Tongue (tissue), 2 donors: ENCODE results near the gene FAAP100. TPM values are rescaled to one million over a fixed set of nuclear protein-coding genes. Genes with fewer than 3 reads are reported as not detected.
"Not testable (repeated sequence)": the region's sequence is repeated elsewhere in the genome, so short reads cannot be mapped to it uniquely, and the experiment has no call there.

ENCODE experiments used
- DNase-seq: peaks from one replicate; pipeline ENCODE4 v3.0.0-alpha.2; 2015
- total RNA-seq: library from RNA; depleted of rRNA; stranded (reverse); fragments of >200 nt; gene quantifications from one replicate; pipeline ENCODE4 v1.2.3, GENCODE V29; 2014

The FAAP100 gene, protein sequence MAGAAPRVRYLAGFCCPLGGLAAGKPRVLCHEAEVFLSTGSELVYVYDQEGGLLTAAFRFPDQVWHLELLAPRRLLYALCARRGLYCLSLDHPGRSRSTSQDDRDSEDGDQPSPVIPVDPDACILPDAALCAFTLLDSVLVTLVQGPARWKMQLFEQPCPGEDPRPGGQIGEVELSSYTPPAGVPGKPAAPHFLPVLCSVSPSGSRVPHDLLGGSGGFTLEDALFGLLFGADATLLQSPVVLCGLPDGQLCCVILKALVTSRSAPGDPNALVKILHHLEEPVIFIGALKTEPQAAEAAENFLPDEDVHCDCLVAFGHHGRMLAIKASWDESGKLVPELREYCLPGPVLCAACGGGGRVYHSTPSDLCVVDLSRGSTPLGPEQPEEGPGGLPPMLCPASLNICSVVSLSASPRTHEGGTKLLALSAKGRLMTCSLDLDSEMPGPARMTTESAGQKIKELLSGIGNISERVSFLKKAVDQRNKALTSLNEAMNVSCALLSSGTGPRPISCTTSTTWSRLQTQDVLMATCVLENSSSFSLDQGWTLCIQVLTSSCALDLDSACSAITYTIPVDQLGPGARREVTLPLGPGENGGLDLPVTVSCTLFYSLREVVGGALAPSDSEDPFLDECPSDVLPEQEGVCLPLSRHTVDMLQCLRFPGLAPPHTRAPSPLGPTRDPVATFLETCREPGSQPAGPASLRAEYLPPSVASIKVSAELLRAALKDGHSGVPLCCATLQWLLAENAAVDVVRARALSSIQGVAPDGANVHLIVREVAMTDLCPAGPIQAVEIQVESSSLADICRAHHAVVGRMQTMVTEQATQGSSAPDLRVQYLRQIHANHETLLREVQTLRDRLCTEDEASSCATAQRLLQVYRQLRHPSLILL
- total RNA-seq = 17.8 TPM

DNA sequence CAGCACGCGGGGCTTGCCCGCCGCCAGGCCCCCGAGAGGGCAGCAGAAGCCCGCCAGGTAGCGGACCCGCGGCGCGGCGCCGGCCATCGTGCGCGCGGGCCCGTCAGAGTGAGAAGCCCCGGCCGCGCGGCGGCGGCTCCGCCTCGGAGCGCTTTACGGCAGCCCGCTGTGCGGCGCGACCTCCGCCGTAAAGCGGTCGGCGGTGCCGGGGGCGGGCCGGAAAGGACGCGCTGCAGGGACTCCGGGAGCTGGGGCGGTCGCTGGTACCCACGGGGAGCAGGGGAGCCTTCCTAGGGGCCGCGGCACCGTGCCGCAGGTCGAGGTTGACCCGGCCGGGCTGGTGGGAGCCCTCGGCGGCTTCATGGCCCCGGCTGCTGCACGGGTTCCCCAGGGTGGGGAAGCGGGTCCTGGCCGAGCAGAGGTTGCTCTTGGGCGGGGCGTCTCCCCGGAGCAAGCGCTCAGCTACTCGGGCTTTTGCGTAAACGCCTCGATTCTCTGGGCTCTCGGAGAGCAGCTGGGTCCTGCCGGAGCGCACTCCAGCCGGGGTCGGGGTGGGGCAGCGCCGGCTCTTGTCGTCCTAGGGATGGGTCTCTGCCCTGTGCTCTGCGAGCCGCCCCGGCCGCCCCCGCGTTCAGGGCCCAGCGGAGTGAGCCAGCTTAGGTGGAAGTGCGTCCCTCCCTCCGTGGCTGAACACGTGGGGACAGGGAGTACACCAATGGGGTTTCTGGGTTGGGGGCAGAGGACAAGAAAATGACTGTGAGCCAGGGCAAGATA lies at the start of gene FAAP100:
Gene FAAP100, minus strand, starts transcription at position 110 of the 774 bp plus-strand sequence. Its CDS starts 23 bp downstream, at position 87.
- DNase-seq = peak; percentile 89

DNA sequence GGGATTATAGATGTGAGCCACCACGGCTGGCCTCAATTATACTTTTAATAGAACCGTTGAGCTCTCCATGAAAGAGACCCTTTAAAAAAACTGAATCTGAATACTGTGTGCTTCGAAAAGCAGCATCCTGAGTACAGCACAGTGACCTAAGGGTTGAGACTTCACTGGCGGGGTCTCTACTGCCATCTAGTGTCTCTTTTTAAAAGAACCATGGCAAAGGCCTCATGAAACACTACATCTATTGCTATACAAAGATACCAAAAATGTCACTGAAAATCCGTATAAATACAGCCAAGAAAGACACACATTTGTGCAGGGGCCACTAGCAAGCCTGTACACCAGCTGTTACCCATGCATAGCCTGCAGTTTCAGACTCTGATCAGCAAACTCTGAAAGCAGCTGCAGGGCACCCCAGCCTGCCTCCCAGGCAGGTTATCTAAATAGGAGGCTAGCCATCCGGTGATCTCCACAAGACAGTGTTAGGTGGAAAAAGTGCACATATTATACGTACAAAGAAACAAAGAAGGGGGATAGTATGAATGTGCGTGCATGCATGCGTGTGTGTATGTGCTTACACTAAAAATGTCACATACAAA lies 49.5 kb upstream of the FAAP100 start:
- peak; percentile 89 for DNase-seq

DNA sequence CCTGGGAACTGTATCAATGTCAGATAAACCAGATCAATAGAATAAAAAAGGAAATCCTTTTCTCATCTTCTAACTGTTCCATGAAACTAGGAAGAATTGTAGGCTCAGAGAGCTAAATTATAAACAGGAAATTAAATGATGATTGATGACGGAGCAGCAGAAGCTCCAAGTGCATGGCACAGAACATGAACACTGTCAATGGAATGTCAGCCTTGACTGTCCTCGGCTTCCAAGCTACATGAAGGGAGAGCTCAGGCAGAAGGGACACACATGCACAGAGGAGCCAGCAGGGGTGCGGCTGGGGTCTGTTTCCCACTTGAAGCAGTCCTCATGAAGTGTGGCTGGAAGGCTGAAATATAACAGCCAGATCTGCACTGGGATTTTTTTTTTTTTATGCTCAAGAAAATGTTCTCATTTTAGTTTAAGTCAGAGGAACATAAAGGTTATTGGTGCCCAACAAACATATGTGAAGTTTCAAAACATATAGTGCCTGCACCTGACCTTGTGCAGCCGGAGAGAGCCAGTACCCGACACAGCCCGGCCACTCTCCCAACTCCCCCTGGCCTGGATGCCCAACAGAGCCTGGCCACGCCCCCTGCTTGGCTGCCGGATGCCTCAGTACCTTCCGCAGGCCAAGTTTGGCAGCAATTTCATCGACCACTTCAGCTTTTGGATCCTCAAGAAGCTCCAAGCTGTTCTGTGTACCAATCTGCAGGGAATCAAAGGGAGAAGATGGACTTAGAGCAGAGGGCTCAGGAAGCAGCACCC lies 47.8 kb upstream of the FAAP100 start:
- no peak for DNase-seq

DNA sequence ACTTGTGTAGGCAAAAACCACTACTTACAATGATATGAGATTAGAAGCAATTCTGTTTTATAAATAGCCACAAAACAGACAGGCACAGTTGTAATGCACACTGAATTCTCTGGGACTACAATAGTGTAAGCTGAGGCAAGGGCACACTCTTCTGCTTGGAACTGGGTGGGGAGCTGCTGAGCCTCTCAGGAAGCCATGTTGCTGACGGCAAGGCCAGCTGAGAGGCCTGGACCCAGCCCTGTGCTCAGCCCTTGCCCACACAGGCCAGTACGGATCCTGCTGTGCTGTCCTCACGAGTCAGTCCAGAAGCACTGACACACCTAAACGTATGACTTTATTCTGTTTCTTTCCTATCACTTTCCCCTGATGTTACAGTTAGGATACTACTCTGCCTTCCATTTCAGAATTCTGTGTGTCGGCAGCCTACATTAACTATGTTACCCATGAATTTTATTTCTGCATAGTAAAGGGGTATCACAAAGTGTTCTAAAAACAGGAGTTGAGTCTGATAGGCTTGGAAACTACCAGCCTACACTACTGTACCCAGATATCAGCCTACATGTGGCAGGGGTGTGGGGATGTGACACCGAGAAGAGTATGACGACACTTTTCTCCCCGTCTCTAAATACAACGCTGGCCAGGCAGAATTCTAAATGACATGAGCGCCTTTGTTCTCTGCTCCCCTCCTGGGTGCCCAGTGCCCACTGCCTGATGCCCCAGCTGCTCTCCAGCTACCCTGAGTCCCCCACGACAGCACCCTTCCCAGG lies 41.1 kb upstream of the FAAP100 start:
- DNase-seq = no peak

DNA sequence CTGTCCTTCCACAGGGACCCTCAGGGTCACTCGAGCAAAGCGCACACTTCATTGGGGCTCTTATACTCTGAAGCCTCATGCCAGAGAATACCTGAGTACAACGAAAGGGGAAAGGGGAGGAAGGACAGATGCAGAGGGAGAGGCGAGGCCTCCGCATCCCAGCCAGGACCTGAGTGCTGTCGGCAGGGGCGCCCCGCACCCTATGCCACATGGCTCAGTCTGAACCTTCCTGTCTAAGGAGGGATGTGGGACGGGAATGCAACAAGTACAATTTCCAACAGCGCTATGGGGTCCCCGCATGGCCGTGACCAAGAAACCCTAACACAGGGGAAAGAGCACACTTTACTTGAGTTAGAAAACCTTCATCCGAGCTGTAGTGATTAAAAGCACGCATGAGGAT lies 39.8 kb upstream of the FAAP100 start:
- DNase-seq = no peak

DNA sequence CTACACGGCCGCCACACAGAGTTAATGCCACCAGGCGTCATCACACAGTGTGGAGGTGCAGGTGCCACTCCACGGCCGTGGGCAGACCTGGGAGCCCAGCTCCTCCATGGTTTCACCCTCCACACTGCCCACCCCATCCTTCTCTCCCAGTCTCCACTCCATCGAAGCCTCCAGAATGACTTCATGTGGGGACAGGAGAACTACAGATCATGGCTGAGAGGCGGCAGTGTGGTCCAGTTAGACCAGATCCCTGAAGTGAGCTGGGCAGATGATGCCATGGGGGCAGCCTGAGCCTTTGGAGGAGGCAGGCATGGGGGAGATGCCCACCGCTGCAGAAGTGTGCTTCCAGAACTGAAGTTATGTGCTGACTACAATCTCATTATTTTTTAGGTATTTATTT lies 38.0 kb upstream of the FAAP100 start:
- no peak for DNase-seq

DNA sequence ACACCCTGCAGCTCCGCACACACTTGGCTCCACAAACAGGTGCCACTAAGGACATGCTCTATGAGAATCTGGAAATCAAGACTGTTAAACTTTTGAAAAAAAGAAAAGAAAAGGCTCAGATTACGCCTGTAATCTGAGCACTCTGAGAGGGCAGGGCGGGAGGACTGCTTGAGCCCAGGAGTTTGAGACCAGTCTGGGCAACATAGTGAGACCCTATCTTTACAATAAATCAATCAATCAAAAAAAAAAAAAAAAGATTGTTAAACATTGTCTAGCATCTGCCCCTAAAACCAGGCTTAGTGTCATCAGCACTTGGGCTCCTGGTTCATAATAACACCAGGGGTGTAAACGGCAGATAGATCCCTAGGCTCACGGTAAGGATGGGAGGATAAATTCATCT lies 37.5 kb upstream of the FAAP100 start:
- no peak for DNase-seq

DNA sequence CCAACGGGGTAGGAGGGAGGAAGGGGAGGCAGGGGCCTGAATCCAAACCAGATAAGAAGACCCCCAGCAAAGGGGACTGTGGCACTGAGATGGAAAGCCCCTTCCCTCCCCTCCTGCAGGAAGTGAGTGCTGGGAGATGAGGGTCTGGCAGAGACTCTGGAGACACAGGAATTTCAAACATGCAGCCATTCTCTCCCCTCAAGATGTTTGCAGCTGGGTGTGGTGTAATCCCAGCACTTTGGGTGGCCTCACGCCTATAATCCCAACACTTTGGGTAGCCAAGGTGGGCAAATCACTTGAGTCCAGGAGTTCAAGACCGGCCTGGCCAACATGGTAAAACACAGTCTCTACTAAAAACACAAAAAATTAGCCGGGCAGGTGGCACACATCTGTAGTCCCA lies 33.9 kb upstream of the FAAP100 start:
- no peak for DNase-seq

DNA sequence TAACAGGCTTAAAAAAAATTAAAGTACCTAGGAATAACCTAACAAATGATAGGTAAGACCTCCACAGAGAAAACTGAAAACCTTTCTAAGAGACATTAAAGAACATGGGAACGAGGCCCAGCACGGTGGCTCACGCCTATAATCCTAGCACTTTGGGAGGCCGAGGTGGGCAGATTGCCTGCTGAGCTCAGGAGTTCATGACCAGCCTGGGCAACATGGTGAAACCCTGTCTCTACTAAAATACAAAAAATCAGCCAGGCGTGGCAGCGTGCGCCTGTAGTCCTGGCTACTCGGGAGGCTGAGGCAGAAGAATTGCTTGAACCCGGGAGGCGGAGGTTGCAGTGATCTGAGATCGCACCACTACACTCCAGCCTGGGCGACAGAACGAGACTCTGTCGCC lies 32.6 kb upstream of the FAAP100 start:
- not testable (repeated sequence) for DNase-seq

DNA sequence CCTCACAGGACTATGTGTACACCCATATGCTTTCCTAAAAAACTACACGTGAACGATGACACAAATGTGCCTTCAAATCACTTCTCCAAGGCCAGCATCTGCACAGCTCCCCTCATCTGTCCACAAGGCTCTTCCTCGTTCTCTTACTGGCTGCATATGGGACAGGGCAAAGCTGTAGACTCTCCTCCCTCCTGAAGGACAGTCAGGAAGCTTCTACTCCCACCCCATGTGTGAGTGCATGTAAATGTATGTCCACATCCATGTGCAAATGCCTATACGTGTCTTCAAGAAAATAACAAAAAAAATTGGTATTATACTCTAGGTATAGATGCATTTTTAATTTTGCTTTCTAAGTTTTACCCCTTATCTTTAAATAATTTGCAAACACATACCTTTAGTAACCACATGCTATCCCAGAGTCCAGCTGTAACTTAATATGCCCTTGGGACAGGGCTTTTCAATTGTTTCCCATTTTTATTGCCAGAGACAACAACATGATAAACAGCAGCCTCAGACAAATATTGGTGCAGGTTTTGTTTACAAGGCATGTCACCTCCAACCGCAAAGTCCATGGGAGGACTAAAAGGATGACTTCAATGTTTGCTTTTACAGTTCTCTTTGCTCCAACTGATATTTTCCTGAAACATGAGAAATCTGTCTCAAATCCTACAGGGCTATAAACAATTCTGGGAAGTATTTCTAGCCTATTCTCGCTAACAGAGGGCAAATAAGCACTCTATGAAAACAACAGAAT lies 31.6 kb upstream of the FAAP100 start:
- DNase-seq = no peak

DNA sequence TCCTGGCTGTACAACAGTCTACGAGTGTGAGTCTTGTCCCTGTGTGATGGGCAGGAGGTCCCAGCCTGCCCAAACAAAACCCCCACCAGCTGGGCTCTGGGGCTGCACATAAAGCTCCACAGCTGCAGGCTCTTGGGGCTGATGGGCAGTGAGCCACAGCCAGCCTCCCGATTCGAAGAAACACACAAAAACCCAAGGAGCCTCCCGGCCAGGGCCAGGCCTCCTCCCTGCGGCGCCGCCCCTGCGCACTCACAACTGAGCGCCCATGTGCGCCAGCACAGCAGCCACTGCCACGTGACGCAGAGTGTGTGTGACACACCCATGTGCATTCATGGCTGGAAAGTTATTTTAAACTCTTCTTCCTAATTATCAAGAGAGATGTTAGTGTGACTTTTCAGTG lies 30.6 kb upstream of the FAAP100 start:
- peak; percentile 31 for DNase-seq

DNA sequence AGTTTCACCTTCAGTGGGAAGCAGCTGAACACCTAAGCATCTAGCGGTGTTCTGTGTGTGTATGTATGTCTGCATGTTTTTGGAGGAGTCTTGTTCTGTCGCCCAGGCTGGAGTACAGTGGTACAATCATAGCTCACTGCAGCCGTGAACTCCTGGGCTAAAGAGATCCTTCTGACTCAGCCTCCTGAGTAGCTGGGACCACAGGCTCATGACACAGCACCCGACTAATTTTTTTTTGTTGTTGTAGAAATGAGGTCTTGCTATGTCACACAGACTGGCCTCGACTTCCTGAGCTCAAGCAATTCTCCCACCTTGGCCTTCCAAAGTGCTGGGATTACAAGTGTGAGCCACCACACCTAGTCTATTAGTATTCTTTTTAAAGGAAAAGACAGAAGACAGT lies 30.2 kb upstream of the FAAP100 start:
- no peak for DNase-seq

DNA sequence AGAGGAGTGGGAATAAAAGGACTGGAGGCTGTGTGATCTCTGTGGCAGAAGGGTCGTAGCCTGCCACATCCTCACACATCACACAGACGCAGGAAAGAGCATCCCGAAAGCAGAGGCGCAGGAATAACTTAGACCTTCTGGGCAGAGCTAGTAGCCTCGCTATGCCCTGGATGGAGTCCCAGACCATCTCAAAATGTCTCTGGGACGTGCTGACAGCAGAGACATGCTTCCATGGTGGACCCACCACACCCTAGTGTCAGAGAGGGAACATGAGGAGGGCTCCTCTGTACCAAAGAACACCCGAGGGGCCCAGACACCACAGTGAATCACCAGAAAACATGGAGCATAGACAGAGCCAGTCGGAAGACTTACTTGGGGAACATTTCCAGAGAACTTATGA lies 29.6 kb upstream of the FAAP100 start:
- no peak for DNase-seq

DNA sequence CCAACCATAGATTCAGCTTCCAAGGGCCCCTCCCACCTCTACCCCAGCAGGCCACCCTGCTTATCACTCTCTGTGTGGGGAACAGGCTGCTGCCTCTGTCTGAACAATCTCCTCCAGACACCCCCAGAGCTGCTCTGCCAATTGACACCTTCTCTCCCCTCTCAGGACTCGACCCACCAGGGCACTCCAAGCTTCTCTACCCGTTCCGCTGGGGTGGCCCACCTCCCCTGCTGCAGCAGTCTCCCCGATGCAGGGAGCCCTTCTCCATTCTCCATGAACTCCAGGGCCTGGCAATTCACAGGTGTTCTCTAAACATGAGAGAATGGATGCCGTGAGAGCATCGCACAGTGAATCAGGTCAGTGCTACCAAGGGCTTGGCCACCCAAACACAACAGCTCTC lies 28.3 kb upstream of the FAAP100 start:
- no peak for DNase-seq

DNA sequence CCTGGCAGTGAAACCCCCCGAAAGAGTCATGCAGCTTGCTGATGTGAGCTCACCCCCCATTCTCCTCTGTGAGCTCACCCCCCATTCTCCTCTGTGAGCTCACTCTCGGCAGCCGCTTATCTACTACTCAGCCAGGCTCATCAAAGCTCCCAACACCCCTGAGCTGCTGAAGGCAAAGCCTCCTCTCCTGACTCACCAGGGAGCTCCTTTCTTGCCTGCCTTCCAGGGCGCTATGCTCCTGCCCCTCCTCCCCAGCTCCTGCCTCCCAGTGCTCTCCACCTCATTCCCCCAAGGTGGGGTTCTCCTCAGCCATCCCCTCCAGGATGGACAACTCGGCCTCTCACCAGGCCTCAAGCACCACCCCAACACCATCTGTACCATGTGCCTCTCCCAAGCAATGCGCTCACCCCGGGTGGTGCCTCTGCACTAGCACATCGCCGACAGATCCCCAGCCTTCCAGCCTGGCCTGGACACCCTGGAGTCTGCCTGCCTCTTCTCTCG lies 27.7 kb upstream of the FAAP100 start:
- DNase-seq = no peak

DNA sequence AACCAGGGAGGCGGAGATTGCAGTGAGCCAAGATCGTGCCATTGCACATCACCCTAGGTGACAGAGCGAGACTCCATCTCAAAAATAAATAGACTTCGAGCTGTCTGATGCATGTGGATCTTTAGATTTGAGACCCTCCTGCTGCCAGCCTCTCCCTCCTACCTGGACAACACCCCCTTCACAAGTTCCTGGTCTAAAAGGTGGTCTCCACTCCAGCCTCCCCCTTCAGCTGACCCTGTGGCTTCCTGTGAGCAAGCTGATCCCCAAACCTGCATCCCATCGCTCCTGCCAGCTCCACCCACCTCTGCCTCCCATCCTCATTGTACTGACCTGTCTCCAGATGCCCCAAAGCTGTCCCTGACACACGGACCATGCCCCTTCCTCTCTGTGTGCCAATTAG lies 27.1 kb upstream of the FAAP100 start:
- no peak for DNase-seq

DNA sequence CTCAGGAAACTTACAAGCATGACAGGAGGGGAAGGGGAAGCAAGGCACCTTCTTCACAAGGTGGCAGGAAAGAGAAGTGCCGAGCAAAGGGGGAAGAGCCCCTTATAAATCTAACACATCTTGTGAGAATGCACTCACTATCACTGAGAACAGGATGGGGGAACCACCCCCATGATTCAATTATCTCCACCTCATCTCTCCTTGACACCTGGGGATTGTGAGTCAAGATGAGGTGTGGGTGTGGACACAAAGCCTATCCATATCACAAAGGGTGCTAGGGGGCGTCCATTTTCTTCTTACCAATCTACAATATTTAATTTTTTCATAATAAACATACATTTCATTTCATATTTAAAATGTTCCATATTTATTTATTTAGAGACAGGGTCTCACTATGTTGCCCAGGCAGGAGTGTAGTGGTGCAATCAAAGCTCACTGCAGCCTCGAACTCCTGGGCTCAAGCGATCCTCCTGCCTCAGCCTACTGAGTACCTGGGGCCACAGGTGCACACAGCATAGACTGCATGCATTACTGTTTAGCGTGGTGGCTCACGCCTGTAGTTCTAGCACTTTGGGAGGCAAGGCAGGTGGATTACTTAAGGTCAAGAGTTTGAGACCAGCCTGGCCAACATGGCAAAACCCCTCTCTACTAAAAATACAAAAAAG lies 26.5 kb upstream of the FAAP100 start:
- DNase-seq = no peak

DNA sequence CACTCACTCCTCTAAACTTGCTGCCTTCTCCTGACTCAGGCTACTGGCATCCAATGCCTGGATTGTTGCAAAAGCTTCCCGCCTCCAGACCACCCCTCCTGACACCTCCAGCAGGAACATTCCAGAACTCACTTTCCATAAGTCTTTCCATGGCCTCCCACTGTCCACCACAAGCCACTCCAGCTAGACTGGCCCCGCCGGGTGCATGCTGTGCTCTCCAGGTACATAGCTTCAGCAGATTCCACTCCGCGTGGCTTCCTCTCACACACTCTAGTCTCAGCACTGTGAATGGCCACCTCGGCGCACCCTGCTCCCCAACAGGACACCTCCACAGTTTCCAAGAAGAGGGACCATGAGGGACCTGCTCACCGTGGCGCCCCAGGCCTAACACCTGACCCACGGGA lies 25.9 kb upstream of the FAAP100 start:
- DNase-seq = no peak
